Suprapubic skin (tissue), 4 donors: ENCODE data around the gene TBKBP1. TPM values are rescaled to one million over a fixed set of nuclear protein-coding genes. Genes with fewer than 3 reads are reported as not detected.

Experiments
- DNase-seq, 2 donors: peaks; one replicate each; pipeline ENCODE4 v3.0.0-alpha.2; 2019; ENCODE audit warnings: low spot score in 2 of 2
- H3K27ac ChIP-seq: fragments of 200-600 bp; sonication (generic); one replicate; pipeline ENCODE4 v1.5.1; 2019
- H3K27me3 ChIP-seq: fragments of 200-600 bp; sonication (generic); one replicate; pipeline ENCODE4 v1.5.1; 2019
- H3K36me3 ChIP-seq: fragments of 200-600 bp; sonication (generic); one replicate; pipeline ENCODE4 v1.5.1; 2019
- H3K4me1 ChIP-seq: fragments of 200-600 bp; sonication (generic); one replicate; pipeline ENCODE4 v1.5.1; 2019
- H3K4me3 ChIP-seq: fragments of 200-600 bp; sonication (generic); one replicate; pipeline ENCODE4 v1.5.1; 2019; ENCODE audit warnings: mild to moderate bottlenecking
- H3K9me3 ChIP-seq: fragments of 200-600 bp; sonication (generic); one replicate; pipeline ENCODE4 v1.5.1; 2019
- CTCF ChIP-seq, 2 donors: fragments of 200-600 bp in 1 of 2; fragments of 450-650 bp in 1 of 2; sonication (generic) in 1 of 2; IDR thresholded peaks; one replicate each; pipeline ENCODE4 v1.5.1; 2016 to 2019; ENCODE audit warnings: antibody characterized with exemption in 2 of 2, mild to moderate bottlenecking in 1 of 2, moderate library complexity in 1 of 2
- EP300 ChIP-seq: sonication (generic); formaldehyde crosslinking; IDR thresholded peaks from one replicate; pipeline ENCODE4 v1.6.1; 2017; ENCODE audit warnings: antibody characterized with exemption
- POLR2A ChIP-seq, 2 donors: fragments of 450-650 bp; IDR thresholded peaks; one replicate each; pipeline ENCODE4 v1.6.1; 2017; ENCODE audit warnings: antibody characterized with exemption in 2 of 2, mild to moderate bottlenecking in 2 of 2, moderate library complexity in 2 of 2
- POLR2AphosphoS5 ChIP-seq, 3 donors: sonication (generic); formaldehyde crosslinking; IDR thresholded peaks; one replicate each; pipeline ENCODE4 v1.6.1; 2017; ENCODE audit warnings: antibody characterized with exemption in 3 of 3
- WGBS: methylation state at CpG from one replicate; pipeline ENCODE4 v1.1.5; 2018; 5-methylcytosine and 5-hydroxymethylcytosine counted together
- total RNA-seq, 4 donors: library from RNA; depleted of rRNA; stranded (reverse); fragments of >200 nt; gene quantifications; one replicate each; pipeline ENCODE4 v1.1.0, GENCODE V29; 2016

The TBKBP1 gene
- total RNA-seq, 4 donors from 2014 or later = 4.9 to 10.5 (median 8.4) TPM

GRCh38 chr17:47686276-47686635, 7.7 kb upstream of the TBKBP1 start:
- H3K4me1 ChIP-seq = peaks cover 3% of the 10 kb centered on the region
- DNase-seq = no peak
- H3K4me3 ChIP-seq = no peak overlapping the region
- H3K36me3 ChIP-seq = peaks cover 21% of the 10 kb centered on the region
- no peak for TF ChIP-seq POLR2AphosphoS5 (IDR thresholded peaks at IDR 0.05)
- TF ChIP-seq EP300 = no peak
- no peak for TF ChIP-seq CTCF (IDR thresholded peaks at IDR 0.05)
- no peak for TF ChIP-seq POLR2A (IDR thresholded peaks at IDR 0.05)
- no peaks in the 10 kb centered on the region for H3K27me3 ChIP-seq
- 88% methylated on average over 1 of the region's 1 CpG for WGBS
- H3K27ac ChIP-seq = no peak overlapping the region
- no peaks in the 10 kb centered on the region for H3K9me3 ChIP-seq

GRCh38 chr17:47686664-47687327, 7.2 kb upstream of the TBKBP1 start:
- no peaks in the 10 kb centered on the region for H3K9me3 ChIP-seq
- H3K27me3 ChIP-seq = no peaks in the 10 kb centered on the region
- H3K27ac ChIP-seq = no peak overlapping the region
- H3K36me3 ChIP-seq = peaks cover 16% of the 10 kb centered on the region
- no peak overlapping the region for H3K4me3 ChIP-seq
- H3K4me1 ChIP-seq = peaks cover 3% of the 10 kb centered on the region
- 86% methylated on average over 7 of the region's 7 CpGs for WGBS
- TF ChIP-seq EP300 (no peak), CTCF (IDR thresholded peaks at IDR 0.05) (no peak), POLR2AphosphoS5 (IDR thresholded peaks at IDR 0.05) (no peak), POLR2A (IDR thresholded peaks at IDR 0.05) (no peak)
- DNase-seq = no peak

GRCh38 chr17:47687328-47687690, 6.7 kb upstream of the TBKBP1 start:
- Histone ChIP-seq H3K36me3 (peaks cover 11% of the 10 kb centered on the region), H3K4me3 (no peak overlapping the region), H3K9me3 (no peaks in the 10 kb centered on the region), H3K27ac (no peak overlapping the region), H3K4me1 (peaks cover 3% of the 10 kb centered on the region), H3K27me3 (no peaks in the 10 kb centered on the region)
- no peak for DNase-seq
- TF ChIP-seq EP300 (no peak), POLR2A (IDR thresholded peaks at IDR 0.05) (no peak), CTCF (IDR thresholded peaks at IDR 0.05) (no peak), POLR2AphosphoS5 (IDR thresholded peaks at IDR 0.05) (no peak)

- Histone ChIP-seq H3K4me1 (peaks cover 5% of the 10 kb centered on the region), H3K27ac (no peak overlapping the region)
- no peak for TF ChIP-seq POLR2AphosphoS5 (IDR thresholded peaks at IDR 0.05)
- TF ChIP-seq CTCF (IDR thresholded peaks at IDR 0.05) = no peak
- TF ChIP-seq POLR2A (IDR thresholded peaks at IDR 0.05) = no peak
- no peak for TF ChIP-seq EP300
Observed at GRCh38 chr17:47687748-47688147, 6.2 kb upstream of the TBKBP1 start.

GRCh38 chr17:47690121-47690520, 3.8 kb upstream of the TBKBP1 start:
- Histone ChIP-seq H3K36me3 (no peaks in the 10 kb centered on the region), H3K4me3 (no peak overlapping the region), H3K9me3 (no peaks in the 10 kb centered on the region), H3K27ac (no peak overlapping the region), H3K27me3 (no peaks in the 10 kb centered on the region), H3K4me1 (peaks cover 18% of the 10 kb centered on the region)
- no peak for TF ChIP-seq POLR2A (IDR thresholded peaks at IDR 0.05)
- no peak for TF ChIP-seq POLR2AphosphoS5 (IDR thresholded peaks at IDR 0.05)
- no peak for TF ChIP-seq EP300
- TF ChIP-seq CTCF (IDR thresholded peaks at IDR 0.05) = no peak
- no peak for DNase-seq
- WGBS = 81% methylated on average over 3 of the region's 3 CpGs

More at GRCh38 chr17:47687748-47688147, 6.2 kb upstream of the TBKBP1 start:
- Histone ChIP-seq H3K4me3 (no peak overlapping the region), H3K27me3 (no peaks in the 10 kb centered on the region), H3K36me3 (peaks cover 6% of the 10 kb centered on the region), H3K9me3 (no peaks in the 10 kb centered on the region)
- DNase-seq = no peak
- 100% methylated on average over 1 of the region's 1 CpG for WGBS
